Neuronal stem cell (in vitro differentiated cells): ENCODE results near the gene IL36RN.

ENCODE experiments used
- DNase-seq: peaks from one replicate; pipeline ENCODE4 v3.0.0-alpha.2; 2013; ENCODE audit warnings: low spot score
- H2AFZ ChIP-seq: one replicate; pipeline ENCODE4 v1.6.1; 2013; ENCODE audit warnings: mild to moderate bottlenecking, low read length, inconsistent platforms
- H2AK5ac ChIP-seq: 2 replicates; pipeline ENCODE4 v1.6.1; 2013; ENCODE audit warnings: low read depth, mild to moderate bottlenecking, inconsistent platforms, low read length, moderate library complexity, mixed read lengths
- H2BK120ac ChIP-seq: 2 replicates; pipeline ENCODE4 v1.6.1; 2013; ENCODE audit warnings: low read depth, mild to moderate bottlenecking, inconsistent platforms, low read length, moderate library complexity, mixed read lengths
- H2BK12ac ChIP-seq: one replicate; pipeline ENCODE4 v1.6.1; 2013; ENCODE audit warnings: low read length, inconsistent platforms
- H2BK15ac ChIP-seq: 2 replicates; pipeline ENCODE4 v1.6.1; 2013; ENCODE audit warnings: mild to moderate bottlenecking, low read length, inconsistent platforms, mixed read lengths
- H2BK5ac ChIP-seq: one replicate; pipeline ENCODE4 v1.6.1; 2013; ENCODE audit warnings: inconsistent platforms, mild to moderate bottlenecking, low read length, moderate library complexity
- H3K14ac ChIP-seq: one replicate; pipeline ENCODE4 v1.6.1; 2013; ENCODE audit warnings: low read length, inconsistent platforms
- H3K18ac ChIP-seq: 2 replicates; pipeline ENCODE4 v1.6.1; 2013; ENCODE audit warnings: low read length, inconsistent platforms
- H3K23ac ChIP-seq: 2 replicates; pipeline ENCODE4 v1.6.1; 2013; ENCODE audit warnings: low read depth, mild to moderate bottlenecking, mixed read lengths, low read length, inconsistent platforms; ENCODE audit not compliant: poor library complexity
- H3K27ac ChIP-seq: replicated peaks from 3 replicates; pipeline ENCODE4 v1.5.1; 2013; ENCODE audit warnings: low read length, inconsistent platforms
- H3K27me3 ChIP-seq, 3 experiments: 2 replicates each; pipeline ENCODE4 v1.6.1; 2013; ENCODE audit warnings: low read length in 3 of 3, mild to moderate bottlenecking in 2 of 3, inconsistent platforms in 1 of 3, low read depth in 1 of 3, mixed read lengths in 1 of 3, moderate library complexity in 1 of 3; ENCODE audit not compliant: control insufficient read depth in 3 of 3, insufficient read depth in 3 of 3
- H3K36me3 ChIP-seq, 2 donors: replicated peaks in 1 of 2; 2 replicates each; pipeline ENCODE4 v1.6.1; 2013; ENCODE audit warnings: low read length in 2 of 2; ENCODE audit not compliant: control insufficient read depth in 2 of 2, insufficient read depth in 2 of 2
- H3K4ac ChIP-seq: 2 replicates; pipeline ENCODE4 v1.6.1; 2013; ENCODE audit warnings: inconsistent platforms, mild to moderate bottlenecking, low read length, moderate library complexity
- H3K4me1 ChIP-seq, 2 donors: 1 replicate in 1 of 2; 2 replicates in 1 of 2; pipeline ENCODE4 v1.6.1; 2013; ENCODE audit warnings: low read length in 2 of 2, low read depth in 1 of 2; ENCODE audit not compliant: control insufficient read depth in 2 of 2, insufficient read depth in 1 of 2
- H3K4me2 ChIP-seq: one replicate; pipeline ENCODE4 v1.6.1; 2013; ENCODE audit warnings: mild to moderate bottlenecking, low read length, inconsistent platforms; ENCODE audit not compliant: insufficient read depth, poor library complexity, severe bottlenecking
- H3K4me3 ChIP-seq, 2 donors: 2 replicates each; pipeline ENCODE4 v1.5.1; 2013; ENCODE audit warnings: low read length in 2 of 2, mild to moderate bottlenecking in 2 of 2, inconsistent platforms in 1 of 2, moderate library complexity in 1 of 2
- H3K79me1 ChIP-seq: one replicate; pipeline ENCODE4 v1.6.1; 2013; ENCODE audit warnings: low read depth, mild to moderate bottlenecking, inconsistent platforms, low read length, moderate library complexity
- H3K9ac ChIP-seq: one replicate; pipeline ENCODE4 v1.6.1; 2013; ENCODE audit warnings: mild to moderate bottlenecking, low read depth, low read length, inconsistent platforms; ENCODE audit not compliant: poor library complexity
- H3K9me3 ChIP-seq, 2 donors: replicated peaks in 1 of 2; 2 replicates each; pipeline versions ENCODE3 to v1.6.1; 2013; ENCODE audit warnings: low read length in 2 of 2, mild to moderate bottlenecking in 2 of 2, inconsistent platforms in 1 of 2, low read depth in 1 of 2, mixed read lengths in 1 of 2, moderate library complexity in 1 of 2; ENCODE audit not compliant: control insufficient read depth in 2 of 2, insufficient read depth in 1 of 2
- H4K8ac ChIP-seq: one replicate; pipeline ENCODE4 v1.6.1; 2013; ENCODE audit warnings: low read depth, mild to moderate bottlenecking, inconsistent platforms, low read length, moderate library complexity
- H4K91ac ChIP-seq: one replicate; pipeline ENCODE4 v1.6.1; 2013; ENCODE audit warnings: low read length, low read depth, mild to moderate bottlenecking, inconsistent platforms; ENCODE audit not compliant: poor library complexity
- WGBS, 2 donors: extraction: QIAGEN DNeasy Blood & Tissue Kit; methylation state at CpG; one replicate each; pipeline ENCODE4 v1.1.7; 2013; ENCODE audit warnings: missing lambda C conversion rate in 2 of 2, mixed read lengths in 1 of 2; ENCODE audit not compliant: insufficient read length in 2 of 2, insufficient replicate concordance in 1 of 2; ENCODE audit errors: extremely low coverage in 2 of 2; 5-methylcytosine and 5-hydroxymethylcytosine counted together

IL36RN gene

DNA sequence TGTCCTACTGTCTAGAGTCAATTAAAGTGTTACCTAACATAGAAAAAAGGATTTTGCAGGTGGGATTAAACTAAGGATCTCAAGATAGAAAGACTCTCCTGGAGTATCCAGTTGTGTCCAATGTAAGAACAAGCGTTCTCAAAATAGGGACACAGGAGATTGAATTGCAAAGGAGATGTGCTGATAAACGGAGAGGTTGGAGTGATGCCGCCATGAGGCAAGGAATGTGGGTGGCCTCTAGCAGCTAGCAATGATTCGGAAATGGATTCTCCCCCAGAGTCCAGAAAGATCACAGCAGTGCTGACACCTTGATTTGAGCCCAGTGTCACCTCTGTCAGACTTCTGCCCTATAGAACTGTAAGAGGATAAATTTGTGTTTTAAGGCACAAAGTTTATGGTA lies 44.3 kb downstream of the IL36RN start:
- Histone ChIP-seq H3K4me2 (no peak overlapping the region), H3K27ac (no peak overlapping the region), H2BK5ac (no peak overlapping the region), H3K18ac (no peak overlapping the region), H3K4ac (no peak overlapping the region), H3K4me3 (no peak overlapping the region), H3K14ac (no peak overlapping the region), H2BK120ac (no peak overlapping the region), H3K36me3 (no peaks in the 10 kb centered on the region), H3K27me3 (no peaks in the 10 kb centered on the region), H2BK15ac (no peak overlapping the region), H3K9ac (no peak overlapping the region), H3K79me1 (no peaks in the 10 kb centered on the region), H4K91ac (no peak overlapping the region), H2AK5ac (no peak overlapping the region), H3K23ac (no peak overlapping the region), H3K4me1 (no peaks in the 10 kb centered on the region), H2AFZ (no peak overlapping the region), H3K9me3 (peaks cover 0 to 3% of the 10 kb centered on the region in 2 donors), H4K8ac (no peak overlapping the region), H2BK12ac (no peak overlapping the region)
- WGBS, 2 donors = no CpG with 5 or more reads among the region's 4 CpGs
- no peak for DNase-seq

DNA sequence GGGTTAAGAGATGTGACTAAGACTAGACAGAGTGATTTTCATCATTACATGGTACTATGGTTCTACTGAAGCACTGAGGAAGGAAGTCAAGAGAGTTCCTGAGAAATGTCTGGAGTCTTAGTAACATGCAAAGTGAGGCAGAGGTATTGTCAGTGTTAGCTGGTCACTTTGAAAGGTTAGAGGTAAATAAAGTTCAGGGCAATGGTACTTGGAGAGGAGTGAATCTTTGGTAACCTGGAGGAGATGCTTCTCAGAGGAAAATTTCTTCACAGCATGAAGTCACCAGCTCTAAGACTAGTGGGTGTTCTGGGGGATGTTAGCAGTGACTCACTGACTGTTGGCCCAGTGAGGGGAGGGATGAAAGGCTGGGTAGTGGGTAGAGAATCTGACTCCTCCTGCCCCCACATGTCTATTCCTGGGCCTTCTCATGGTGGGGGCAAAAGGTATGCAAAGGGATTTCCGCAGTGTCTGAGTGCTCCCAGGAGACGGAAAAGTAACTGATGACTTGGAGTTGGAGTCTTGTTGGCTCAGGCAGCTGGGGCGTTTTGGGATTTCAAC lies 45.1 kb downstream of the IL36RN start:
- Histone ChIP-seq H3K4me2 (no peak overlapping the region), H3K23ac (no peak overlapping the region)
- no peak for DNase-seq

DNA sequence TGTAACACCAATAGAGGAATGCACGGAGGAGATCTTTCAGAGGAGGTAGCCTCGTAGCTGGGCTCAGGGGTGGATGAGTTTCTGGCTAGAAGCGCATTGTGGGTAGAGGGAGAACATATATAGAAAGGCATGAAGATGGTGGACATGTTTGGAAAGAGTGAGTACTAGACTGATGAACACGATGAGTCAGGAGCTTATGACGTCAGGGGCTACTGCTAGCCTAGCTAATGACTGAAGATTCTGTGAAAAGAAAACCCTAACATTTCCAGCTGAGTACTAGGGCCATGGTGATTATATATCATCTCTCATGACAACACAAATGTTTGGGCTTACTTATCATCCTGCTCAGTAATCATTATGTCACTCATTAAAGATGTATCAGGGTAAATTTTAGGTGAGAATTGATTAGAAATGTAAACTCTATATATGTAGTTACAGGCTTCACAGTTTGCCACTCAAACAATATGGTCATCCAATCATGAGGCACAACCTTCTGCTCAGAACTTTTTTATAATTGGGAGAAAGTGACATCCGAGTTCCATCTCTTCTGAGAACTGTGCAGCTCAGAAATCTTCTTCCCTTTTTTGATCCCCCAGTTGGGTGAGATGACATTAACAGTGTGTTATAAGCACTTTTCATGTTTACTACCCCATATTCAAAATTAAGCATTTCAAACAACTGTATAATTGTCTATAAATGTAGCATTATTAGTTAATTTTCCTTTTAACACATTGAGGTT lies 46.2 kb downstream of the IL36RN start:
- Histone ChIP-seq H3K4me3 (no peak overlapping the region), H3K9me3 (peaks cover 0 to 1% of the 10 kb centered on the region in 2 donors), H2AK5ac (no peak overlapping the region), H4K8ac (no peak overlapping the region), H2BK12ac (no peak overlapping the region), H3K4ac (no peak overlapping the region), H3K4me2 (no peak overlapping the region), H3K18ac (no peak overlapping the region), H3K23ac (no peak overlapping the region), H3K4me1 (no peaks in the 10 kb centered on the region), H3K9ac (no peak overlapping the region), H2BK120ac (no peak overlapping the region), H3K14ac (no peak overlapping the region), H2BK15ac (no peak overlapping the region), H2AFZ (no peak overlapping the region), H2BK5ac (no peak overlapping the region), H3K27ac (no peak overlapping the region), H3K79me1 (no peaks in the 10 kb centered on the region), H4K91ac (no peak overlapping the region), H3K36me3 (no peaks in the 10 kb centered on the region), H3K27me3 (no peaks in the 10 kb centered on the region)
- WGBS, 2 donors = no CpG with 5 or more reads among the region's 6 CpGs
- DNase-seq = no peak

More for the DNA sequence above, 45.1 kb downstream of the IL36RN start:
- WGBS, 2 donors = no CpG with 5 or more reads among the region's 3 CpGs
- H2AFZ ChIP-seq = no peak overlapping the region
- H2BK15ac ChIP-seq = no peak overlapping the region
- no peak overlapping the region for H2BK5ac ChIP-seq
- H3K27ac ChIP-seq = no peak overlapping the region
- no peak overlapping the region for H2AK5ac ChIP-seq
- H3K9ac ChIP-seq = no peak overlapping the region
- H3K79me1 ChIP-seq = no peaks in the 10 kb centered on the region
- H4K91ac ChIP-seq = no peak overlapping the region
- H2BK12ac ChIP-seq = no peak overlapping the region
- no peak overlapping the region for H2BK120ac ChIP-seq
- H3K4me1 ChIP-seq = no peaks in the 10 kb centered on the region
- H3K36me3 ChIP-seq = no peaks in the 10 kb centered on the region
- no peak overlapping the region for H3K14ac ChIP-seq
- no peak overlapping the region for H3K4ac ChIP-seq
- no peak overlapping the region for H3K4me3 ChIP-seq
- no peaks in the 10 kb centered on the region for H3K27me3 ChIP-seq
- H3K9me3 ChIP-seq = peaks cover 0 to 2% of the 10 kb centered on the region in 2 donors
- H4K8ac ChIP-seq = no peak overlapping the region
- H3K18ac ChIP-seq = no peak overlapping the region

- no peaks in the 10 kb centered on the region for H3K4me1 ChIP-seq
- H3K4ac ChIP-seq = no peak overlapping the region
- no peak overlapping the region for H2BK15ac ChIP-seq
- no peaks in the 10 kb centered on the region for H3K36me3 ChIP-seq
- no peak overlapping the region for H2BK5ac ChIP-seq
- H3K4me2 ChIP-seq = no peak overlapping the region
- no peak overlapping the region for H2AFZ ChIP-seq
- no peaks in the 10 kb centered on the region for H3K27me3 ChIP-seq
- H4K8ac ChIP-seq = no peak overlapping the region
- H3K9ac ChIP-seq = no peak overlapping the region
- no peak overlapping the region for H3K4me3 ChIP-seq
- H3K14ac ChIP-seq = no peak overlapping the region
- no peak overlapping the region for H3K18ac ChIP-seq
- no peaks in the 10 kb centered on the region for H3K79me1 ChIP-seq
- no peaks in the 10 kb centered on the region for H3K9me3 ChIP-seq
- no peak for DNase-seq
- no peak overlapping the region for H2BK12ac ChIP-seq
- no peak overlapping the region for H3K27ac ChIP-seq
- H4K91ac ChIP-seq = no peak overlapping the region
- no peak overlapping the region for H2AK5ac ChIP-seq
- H2BK120ac ChIP-seq = no peak overlapping the region
- no peak overlapping the region for H3K23ac ChIP-seq
- no CpG with 5 or more reads among the region's 3 CpGs for WGBS, 2 donors
Observed at GRCh38 chr2:113111121-113111520, 52.1 kb downstream of the IL36RN start.
